ENCODE measurements around the gene NUP98.

Gene NUP98

GRCh38 chr11:3671334-3672254, 125.8 kb downstream of the NUP98 start, which contains the start of gene CHRNA10:
Gene CHRNA10 (minus strand): TSS chr11:3671384. CDS start chr11:3671312, 72 bp downstream.
- TF ChIP-seq RAD21 (IDR thresholded peaks at IDR 0.05; ENCODE audit: low read depth) = no peak
- no peak for TF ChIP-seq ZBTB7A (IDR thresholded peaks at IDR 0.05; ENCODE audit: low read depth)
- TF ChIP-seq MAX (IDR thresholded peaks at IDR 0.05) = no peak
- TF ChIP-seq EP300 (IDR thresholded peaks at IDR 0.05; ENCODE audit: borderline replicate concordance) = no peak
- no peak for TF ChIP-seq REST (IDR thresholded peaks at IDR 0.05; ENCODE audit: low read depth)
- no peak for TF ChIP-seq NFIC (IDR thresholded peaks at IDR 0.05)
- TF ChIP-seq TAF1 (IDR thresholded peaks at IDR 0.05; ENCODE audit: low read depth) = no peak
- TF ChIP-seq EGR1 (IDR thresholded peaks at IDR 0.05) = no peak
- TF ChIP-seq CREB1 (IDR thresholded peaks at IDR 0.05; ENCODE audit: low read depth) = no peak
- no peak for TF ChIP-seq TEAD4 (IDR thresholded peaks at IDR 0.05)
- TF ChIP-seq YY1 (IDR thresholded peaks at IDR 0.05; ENCODE audit: low read depth) = no peak
- no peak for TF ChIP-seq FOXM1 (IDR thresholded peaks at IDR 0.05; ENCODE audit: borderline replicate concordance, low read depth)
- no peak for TF ChIP-seq USF1 (IDR thresholded peaks at IDR 0.05)
- no peak for TF ChIP-seq CEBPB (IDR thresholded peaks at IDR 0.05)
- no peak for TF ChIP-seq TCF12 (IDR thresholded peaks at IDR 0.05; ENCODE audit: low read depth)

GRCh38 chr11:3669742-3670183, 127.6 kb downstream of the NUP98 start:
- TF ChIP-seq TEAD4 (IDR thresholded peaks at IDR 0.05) (no peak), USF1 (IDR thresholded peaks at IDR 0.05) (no peak), CEBPB (IDR thresholded peaks at IDR 0.05) (no peak), RAD21 (IDR thresholded peaks at IDR 0.05; ENCODE audit: low read depth) (no peak), YY1 (IDR thresholded peaks at IDR 0.05; ENCODE audit: low read depth) (no peak), FOXM1 (IDR thresholded peaks at IDR 0.05; ENCODE audit: borderline replicate concordance, low read depth) (no peak), EGR1 (IDR thresholded peaks at IDR 0.05) (no peak), CREB1 (IDR thresholded peaks at IDR 0.05; ENCODE audit: low read depth) (no peak), MAX (IDR thresholded peaks at IDR 0.05) (no peak), TCF12 (IDR thresholded peaks at IDR 0.05; ENCODE audit: low read depth) (no peak), TAF1 (IDR thresholded peaks at IDR 0.05; ENCODE audit: low read depth) (no peak), ZBTB7A (IDR thresholded peaks at IDR 0.05; ENCODE audit: low read depth) (no peak), NFIC (IDR thresholded peaks at IDR 0.05) (no peak), REST (IDR thresholded peaks at IDR 0.05; ENCODE audit: low read depth) (no peak), EP300 (IDR thresholded peaks at IDR 0.05; ENCODE audit: borderline replicate concordance) (no peak)

GRCh38 chr11:3669128-3669527, 128.2 kb downstream of the NUP98 start:
- no peak for TF ChIP-seq TAF1 (IDR thresholded peaks at IDR 0.05; ENCODE audit: low read depth)
- TF ChIP-seq CREB1 (IDR thresholded peaks at IDR 0.05; ENCODE audit: low read depth) = no peak
- no peak for TF ChIP-seq EGR1 (IDR thresholded peaks at IDR 0.05)
- no peak for TF ChIP-seq EP300 (IDR thresholded peaks at IDR 0.05; ENCODE audit: borderline replicate concordance)
- no peak for TF ChIP-seq TEAD4 (IDR thresholded peaks at IDR 0.05)
- TF ChIP-seq MAX (IDR thresholded peaks at IDR 0.05) = no peak
- no peak for TF ChIP-seq RAD21 (IDR thresholded peaks at IDR 0.05; ENCODE audit: low read depth)
- TF ChIP-seq CEBPB (IDR thresholded peaks at IDR 0.05) = no peak
- no peak for TF ChIP-seq YY1 (IDR thresholded peaks at IDR 0.05; ENCODE audit: low read depth)
- TF ChIP-seq REST (IDR thresholded peaks at IDR 0.05; ENCODE audit: low read depth) = no peak
- no peak for TF ChIP-seq USF1 (IDR thresholded peaks at IDR 0.05)
- TF ChIP-seq TCF12 (IDR thresholded peaks at IDR 0.05; ENCODE audit: low read depth) = no peak

Measured in Ishikawa (cell line).